Colonic mucosa (tissue), 4 donors: Measurements from ENCODE around the gene ITK. TPM values are rescaled to one million over a fixed set of nuclear protein-coding genes. Genes with fewer than 3 reads are reported as not detected.

Experiments used
- DNase-seq: peaks from one replicate; pipeline ENCODE4 v3.0.0-alpha.2; 2020
- H3K27ac ChIP-seq: fragments of 200-600 bp; one replicate; pipeline ENCODE4 v1.8.0; 2021
- H3K27me3 ChIP-seq: fragments of 200-600 bp; one replicate; pipeline ENCODE4 v1.8.0; 2021
- H3K36me3 ChIP-seq: fragments of 200-600 bp; one replicate; pipeline ENCODE4 v1.8.0; 2021
- H3K4me1 ChIP-seq: fragments of 200-600 bp; one replicate; pipeline ENCODE4 v1.8.0; 2021; ENCODE audit warnings: mild to moderate bottlenecking
- H3K4me3 ChIP-seq: fragments of 200-600 bp; one replicate; pipeline ENCODE4 v1.8.0; 2021
- H3K9ac ChIP-seq, 2 donors: one replicate each; pipeline ENCODE4 v1.7.0; 2013; ENCODE audit warnings: control low read depth in 2 of 2, low read depth in 2 of 2, low read length in 2 of 2
- H3K9me3 ChIP-seq: fragments of 200-600 bp; one replicate; pipeline ENCODE4 v1.8.0; 2021
- CTCF ChIP-seq: fragments of 200-600 bp; IDR thresholded peaks from one replicate; pipeline ENCODE4 v1.8.0; 2022; ENCODE audit warnings: antibody characterized with exemption, mild to moderate bottlenecking
- intact Hi-C: fragments of 100-400 bp; cut with DNase I; formaldehyde crosslinking; loops from one replicate; pipeline ENCODE4 v1.14.1; 2022
- total RNA-seq, 2 donors: library from RNA; stranded (reverse); fragmentation: NEBNext Ultra II Directional in 1 of 2; extraction: Animal tissue kit (Norgen Biotek cat#: 25700) in 1 of 2; gene quantifications; one replicate each; pipeline ENCODE4 v1.2.1, GENCODE V29; 2021
- donor health status: healthy.
- donor health status: DM: no; HTN: no; CAD: no.
- donor health status: DM: no; HTN: no; CAD: no.

The ITK gene
- total RNA-seq, 2 donors from 2014 or later, result 1.4 to 2.5 TPM

GRCh38 chr5:157284458-157285212 lies 104.0 kb downstream of the ITK start:
- Histone ChIP-seq H3K4me3 (no peak overlapping the region), H3K27ac (no peak overlapping the region), H3K27me3 (no peaks in the 10 kb centered on the region), H3K36me3 (no peaks in the 10 kb centered on the region), H3K9me3 (no peaks in the 10 kb centered on the region), H3K9ac (no peak overlapping the region), H3K4me1 (no peaks in the 10 kb centered on the region)
- intact Hi-C loops, result no loop called here
- DNase-seq, result no peak
- TF ChIP-seq CTCF, result no peak

- no peaks in the 10 kb centered on the region for H3K27me3 ChIP-seq
- no peak overlapping the region for H3K4me3 ChIP-seq
- no peak for DNase-seq
- intact Hi-C loops, result no loop called here
- TF ChIP-seq CTCF, result no peak
- no peaks in the 10 kb centered on the region for H3K4me1 ChIP-seq
- H3K36me3 ChIP-seq, result no peaks in the 10 kb centered on the region
- H3K9ac ChIP-seq, result no peak overlapping the region
- H3K9me3 ChIP-seq, result no peaks in the 10 kb centered on the region
- no peak overlapping the region for H3K27ac ChIP-seq
Measured at GRCh38 chr5:157285310-157286035, 104.8 kb downstream of the ITK start.

DNA sequence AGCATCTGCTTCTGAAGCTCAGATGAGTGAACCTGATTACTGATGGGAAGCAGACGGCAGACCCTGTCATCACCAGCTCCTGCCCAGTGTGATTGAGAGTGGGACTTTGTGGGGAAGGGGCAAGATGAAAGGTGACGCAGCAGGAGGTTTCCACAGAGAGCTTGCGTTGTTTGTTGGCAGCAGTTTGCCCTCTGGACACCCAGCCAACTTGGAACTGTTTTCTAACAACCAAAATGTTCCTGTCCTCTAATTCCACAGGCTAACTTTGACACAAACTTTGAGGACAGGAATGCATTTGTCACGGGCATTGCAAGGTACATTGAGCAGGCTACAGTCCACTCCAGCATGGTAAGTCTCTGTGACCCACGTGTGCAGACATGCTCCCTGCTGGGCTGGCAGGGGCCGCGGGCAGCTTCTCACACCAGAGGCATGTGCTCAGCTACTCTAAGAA lies 106.1 kb downstream of the ITK start:
- Histone ChIP-seq H3K4me1 (peaks cover 8% of the 10 kb centered on the region), H3K9me3 (no peaks in the 10 kb centered on the region), H3K36me3 (no peaks in the 10 kb centered on the region), H3K9ac (no peak overlapping the region), H3K27me3 (no peaks in the 10 kb centered on the region), H3K27ac (no peak overlapping the region), H3K4me3 (no peak overlapping the region)
- intact Hi-C loops, result no loop called here
- TF ChIP-seq CTCF, result no peak
- DNase-seq, result no peak

- DNase-seq, result no peak
- Histone ChIP-seq H3K27me3 (no peaks in the 10 kb centered on the region), H3K9me3 (no peaks in the 10 kb centered on the region), H3K36me3 (no peaks in the 10 kb centered on the region), H3K4me3 (no peak overlapping the region), H3K9ac (no peak overlapping the region), H3K4me1 (peaks cover 8% of the 10 kb centered on the region), H3K27ac (no peak overlapping the region)
- no peak for TF ChIP-seq CTCF
- intact Hi-C loops, result no loop called here
Measured at GRCh38 chr5:157288405-157289163, 107.9 kb downstream of the ITK start.

DNA sequence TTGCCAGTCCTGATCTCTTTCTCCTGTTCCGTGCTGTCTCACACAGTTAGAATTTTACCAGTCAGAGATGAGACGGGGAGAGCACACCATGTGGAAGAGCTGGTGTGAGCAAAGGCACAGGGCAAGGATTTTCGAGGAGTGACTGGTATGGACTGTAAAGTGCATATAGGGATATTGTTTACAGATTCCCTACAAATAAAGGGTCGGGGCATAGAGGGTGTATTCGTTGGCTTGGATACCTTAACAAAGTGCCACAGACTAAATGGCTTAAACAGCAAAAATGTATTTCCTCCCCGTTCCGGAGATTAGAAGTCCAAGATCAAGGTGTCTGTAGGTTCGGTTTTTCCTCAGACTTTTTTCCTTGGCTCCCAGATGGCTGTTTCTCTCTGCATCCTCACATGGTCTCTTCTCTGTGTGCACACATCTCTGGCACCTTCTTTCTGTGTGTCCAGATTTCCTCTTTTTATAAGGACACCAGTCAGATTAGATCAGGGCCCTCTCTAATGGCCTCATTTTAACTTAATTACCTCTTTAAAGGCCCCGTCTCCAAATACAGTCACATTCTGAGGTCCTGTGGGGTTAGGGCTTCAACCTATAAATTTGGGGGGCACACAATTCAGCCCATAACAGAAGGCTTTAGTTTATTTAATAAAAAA lies 108.7 kb downstream of the ITK start:
- H3K4me1 ChIP-seq, result peaks cover 8% of the 10 kb centered on the region
- no peak overlapping the region for H3K4me3 ChIP-seq
- H3K27ac ChIP-seq, result no peak overlapping the region
- no peak for DNase-seq
- H3K27me3 ChIP-seq, result no peaks in the 10 kb centered on the region
- no peak for TF ChIP-seq CTCF
- intact Hi-C loops, result no loop called here
- no peaks in the 10 kb centered on the region for H3K9me3 ChIP-seq
- H3K36me3 ChIP-seq, result no peaks in the 10 kb centered on the region
- H3K9ac ChIP-seq, result no peak overlapping the region
